Skeletal muscle cell (primary cell): Measurements from ENCODE around the gene GLT6D1.
"Not testable (repeated sequence)": the region's sequence is repeated elsewhere in the genome, so short reads cannot be mapped to it uniquely, and the experiment has no call there.

Experiments
- DNase-seq: peaks from one replicate; pipeline ENCODE4 v3.0.0-alpha.2; 2010; ENCODE audit warnings: low read depth
- H3K4me3 ChIP-seq: 2 replicates; pipeline ENCODE4 v1.5.1; 2011; ENCODE audit warnings: low read depth, mild to moderate bottlenecking, control low read depth, low read length, moderate library complexity

The GLT6D1 gene

DNA sequence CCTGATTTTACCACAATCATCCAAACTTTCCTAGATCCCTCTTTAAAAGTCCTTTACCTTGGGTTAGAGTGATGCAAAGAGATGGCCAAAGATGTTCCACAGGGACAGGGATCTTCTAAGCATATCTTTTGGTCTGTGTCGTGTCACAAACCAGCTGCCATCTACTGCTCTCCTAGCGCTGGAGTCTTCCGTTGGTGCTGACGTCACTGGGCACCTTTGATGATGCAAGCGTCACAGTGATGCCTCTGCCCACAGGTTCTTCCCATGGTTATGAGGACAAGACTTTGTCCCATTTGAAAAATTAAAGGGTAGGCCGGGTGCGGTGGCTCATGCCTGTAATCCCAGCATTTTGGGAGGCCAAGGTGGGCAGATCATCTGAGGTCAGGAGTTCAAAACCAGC, 1.7 kb upstream of the GLT6D1 start:
- DNase-seq: no peak
- no peak overlapping the region for H3K4me3 ChIP-seq

DNA sequence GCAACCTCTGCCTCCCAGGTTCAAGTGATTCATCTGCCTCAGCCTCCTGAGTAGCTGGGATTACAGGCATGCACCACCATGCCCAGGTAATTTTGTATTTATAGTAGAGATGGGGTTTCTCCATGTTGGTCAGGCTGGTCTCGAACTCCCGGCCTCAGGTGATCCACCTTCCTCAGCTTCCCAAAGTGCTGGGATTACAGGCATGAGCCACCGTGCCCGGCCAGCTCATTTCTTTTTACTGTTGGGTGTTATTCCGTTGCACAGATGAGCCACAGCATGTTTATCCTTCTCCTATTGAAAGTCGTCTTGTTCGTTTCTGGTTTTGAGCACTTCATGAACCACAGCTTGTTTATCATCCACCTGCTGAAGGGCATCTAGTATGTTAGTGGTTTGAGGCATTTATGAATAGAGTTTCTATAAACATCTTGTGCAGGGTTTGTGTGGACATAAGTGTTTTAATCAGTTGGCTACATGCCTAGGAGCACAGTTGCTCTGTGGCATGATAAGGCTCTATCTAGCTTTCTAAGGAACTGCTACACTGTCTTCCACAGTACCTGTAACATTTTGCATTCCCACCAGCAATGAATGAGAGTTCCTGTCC, 2.3 kb downstream of the GLT6D1 start:
- not testable (repeated sequence) for DNase-seq

DNA sequence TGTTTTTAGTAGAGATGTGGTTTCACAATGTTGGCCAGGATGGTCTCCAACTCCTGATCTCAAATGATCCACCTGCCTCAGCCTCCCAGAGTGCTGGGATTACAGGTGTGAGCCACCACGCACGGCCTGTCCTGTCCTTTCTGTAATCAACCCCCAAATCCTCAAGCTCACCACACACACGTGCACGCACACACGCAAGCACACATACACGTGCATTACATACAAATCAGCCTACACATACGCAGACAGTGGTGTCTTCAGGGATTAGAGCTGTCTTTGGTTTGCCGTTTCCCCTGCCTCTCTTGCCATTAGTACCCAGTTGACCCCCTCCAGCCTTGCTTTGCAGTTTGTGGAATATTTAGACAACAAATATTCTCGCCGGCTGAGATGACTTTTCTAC, 6.5 kb downstream of the GLT6D1 start:
- H3K4me3 ChIP-seq: no peak overlapping the region
- no peak for DNase-seq

More for the DNA sequence above, 2.3 kb downstream of the GLT6D1 start:
- H3K4me3 ChIP-seq: not testable (repeated sequence)

DNA sequence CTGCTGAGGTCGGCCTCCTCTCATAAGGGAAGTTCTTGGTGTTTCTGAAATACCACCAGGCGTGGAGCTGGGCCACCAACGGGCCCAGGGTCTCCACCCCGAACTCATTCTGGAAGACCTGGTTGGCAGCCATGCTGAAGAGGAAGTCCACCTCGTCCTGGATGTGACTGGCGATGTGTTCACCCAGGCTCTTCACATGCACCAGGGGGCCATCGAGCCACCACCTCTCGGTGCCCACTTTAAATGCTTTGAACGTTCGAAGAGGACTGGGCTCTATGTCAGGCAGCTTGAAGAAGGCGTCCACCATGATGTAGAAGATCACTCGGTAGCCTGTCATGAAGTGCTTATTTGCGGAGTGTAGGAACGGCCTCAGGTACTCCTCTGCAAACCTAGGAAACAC, 15.1 kb downstream of the GLT6D1 start:
- no peak overlapping the region for H3K4me3 ChIP-seq
- DNase-seq: no peak

DNA sequence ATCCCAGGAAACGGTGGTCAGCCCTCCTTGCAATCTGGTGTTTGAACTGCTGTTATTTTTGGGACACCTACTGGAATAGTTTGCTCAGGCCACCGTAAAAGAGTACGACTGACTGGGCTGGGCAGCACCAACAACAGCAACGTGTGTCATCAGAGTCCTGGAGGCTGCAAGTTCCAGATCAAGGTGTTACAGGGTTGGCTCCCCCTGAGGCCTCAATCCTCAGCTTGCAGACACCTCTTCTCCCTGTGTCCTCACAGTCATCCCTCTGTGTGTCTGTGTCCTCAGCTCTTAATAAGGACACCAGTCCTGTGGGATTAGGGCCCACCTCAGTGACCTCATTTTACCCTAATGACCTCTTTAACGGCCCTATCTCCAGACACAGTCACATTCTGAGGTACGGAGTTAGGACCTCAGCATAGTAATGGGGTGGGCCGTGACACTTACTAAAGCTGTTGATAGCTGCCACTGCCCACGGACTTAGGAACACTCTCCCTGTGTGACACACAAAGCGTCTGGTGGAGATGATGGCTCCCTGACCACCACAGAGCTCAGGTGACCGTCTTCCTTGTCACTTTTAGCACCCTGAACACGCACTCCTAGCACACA, 16.8 kb downstream of the GLT6D1 start:
- no peak overlapping the region for H3K4me3 ChIP-seq
- no peak for DNase-seq

DNA sequence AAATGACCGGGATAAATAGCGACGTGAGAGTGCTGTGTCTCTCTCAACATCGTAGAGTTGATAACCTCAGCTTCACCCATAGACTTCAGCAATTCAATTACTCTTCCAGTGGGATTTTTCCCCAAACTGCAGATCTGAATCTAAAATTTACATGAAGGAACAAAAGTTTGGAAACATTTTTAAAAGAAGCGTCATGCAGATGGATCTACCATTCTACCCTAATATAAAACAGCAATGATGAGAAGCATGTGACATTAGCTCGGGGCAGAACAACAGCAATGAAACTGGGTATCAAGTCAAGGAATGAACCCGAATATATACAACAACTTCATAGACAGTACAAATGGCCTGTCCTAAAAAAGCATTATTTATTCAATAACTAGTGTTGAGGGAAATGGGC, 18.8 kb downstream of the GLT6D1 start:
- no peak for DNase-seq
- no peak overlapping the region for H3K4me3 ChIP-seq

DNA sequence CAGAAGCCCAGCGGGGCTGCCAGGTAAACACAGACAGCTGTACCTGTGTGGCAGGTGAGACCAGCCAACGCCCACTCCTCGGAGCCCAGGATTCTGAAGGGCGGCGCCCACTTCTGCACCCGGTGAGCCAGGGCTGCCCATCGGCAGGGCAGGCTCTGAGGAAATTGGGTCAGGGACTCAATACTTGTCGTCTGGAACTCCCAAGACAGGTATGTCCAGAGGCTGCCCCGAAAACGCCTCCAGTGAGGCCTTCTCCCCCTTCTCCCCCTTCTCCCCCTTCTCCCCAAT, 19.8 kb downstream of the GLT6D1 start:
- H3K4me3 ChIP-seq: no peak overlapping the region
- DNase-seq: no peak

DNA sequence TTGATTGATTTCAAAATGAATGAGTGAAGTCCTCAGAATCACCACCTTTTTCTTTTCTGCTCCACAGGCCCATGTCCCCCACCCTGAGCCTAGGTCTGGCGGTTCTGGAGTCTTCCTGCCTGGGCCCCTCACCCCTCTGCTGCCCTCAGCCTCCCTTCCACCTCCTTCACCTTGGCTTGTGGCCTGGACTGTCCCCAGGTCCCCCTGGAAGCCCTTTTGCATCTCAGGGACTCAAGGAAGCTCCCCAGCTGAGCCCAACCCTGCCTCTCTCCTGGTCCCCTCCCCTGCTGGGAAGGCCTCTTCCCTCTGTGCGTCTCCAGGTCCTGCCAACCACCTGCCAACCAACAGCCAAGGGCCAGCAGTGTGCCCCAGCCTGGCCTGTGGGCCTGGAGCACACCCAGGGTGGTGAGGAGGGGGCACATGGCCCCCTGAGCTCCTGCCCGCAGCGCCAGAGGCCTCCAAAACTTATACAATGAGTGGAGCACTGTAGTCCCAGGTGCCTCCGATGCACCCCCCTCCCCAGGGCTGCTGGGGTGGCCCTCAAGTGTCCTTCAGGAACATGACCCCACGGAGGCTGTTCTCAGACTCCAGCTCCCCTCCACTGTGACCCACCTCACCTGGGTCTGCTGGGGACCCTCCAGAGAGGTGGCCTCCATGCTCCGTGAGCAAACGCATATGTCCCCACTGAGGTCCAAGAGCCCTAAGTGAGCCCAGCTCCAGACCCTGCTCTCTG, 20.3 kb downstream of the GLT6D1 start:
- no peak for DNase-seq
- H3K4me3 ChIP-seq: no peak overlapping the region

DNA sequence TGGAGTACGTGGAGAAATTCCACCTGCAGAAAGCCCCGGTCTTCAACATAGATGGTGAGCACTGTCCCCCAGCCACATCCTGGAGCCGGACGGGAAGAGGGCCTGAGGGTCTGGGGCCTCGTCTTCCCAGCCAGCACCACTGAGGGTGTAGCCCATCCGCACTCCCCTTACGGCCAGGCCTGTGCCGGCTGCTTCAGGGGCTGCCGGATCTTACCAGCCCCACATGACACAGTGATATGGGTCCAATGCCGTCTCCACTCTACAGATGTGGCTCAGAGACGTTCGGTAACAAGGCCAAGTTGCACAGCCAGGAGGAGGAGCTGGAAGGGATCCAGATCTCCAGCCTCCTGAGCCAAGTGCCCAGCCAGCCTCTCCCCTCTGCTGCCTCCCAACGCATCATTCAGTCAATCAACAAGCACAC, 21.3 kb downstream of the GLT6D1 start:
- DNase-seq: no peak
- H3K4me3 ChIP-seq: no peak overlapping the region

DNA sequence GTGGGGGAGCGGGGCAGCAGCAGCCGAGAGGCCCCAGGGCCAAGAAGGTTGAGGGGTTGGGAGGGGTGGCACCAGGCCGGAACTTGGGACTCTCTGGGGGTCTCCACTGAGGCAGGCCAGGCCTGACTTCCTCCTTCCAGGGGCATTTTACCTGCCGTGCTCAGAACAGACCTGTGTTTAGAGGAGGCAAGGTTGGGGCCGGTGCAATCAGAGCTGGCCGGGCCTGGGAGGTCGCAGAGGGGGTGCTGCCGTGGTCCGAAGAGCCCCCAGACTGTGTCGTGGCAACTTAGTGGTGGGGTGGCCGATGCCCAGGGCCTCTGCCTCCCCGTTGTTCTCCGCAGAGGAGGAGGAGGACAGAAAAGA, 21.8 kb downstream of the GLT6D1 start:
- DNase-seq: no peak
- no peak overlapping the region for H3K4me3 ChIP-seq

DNA sequence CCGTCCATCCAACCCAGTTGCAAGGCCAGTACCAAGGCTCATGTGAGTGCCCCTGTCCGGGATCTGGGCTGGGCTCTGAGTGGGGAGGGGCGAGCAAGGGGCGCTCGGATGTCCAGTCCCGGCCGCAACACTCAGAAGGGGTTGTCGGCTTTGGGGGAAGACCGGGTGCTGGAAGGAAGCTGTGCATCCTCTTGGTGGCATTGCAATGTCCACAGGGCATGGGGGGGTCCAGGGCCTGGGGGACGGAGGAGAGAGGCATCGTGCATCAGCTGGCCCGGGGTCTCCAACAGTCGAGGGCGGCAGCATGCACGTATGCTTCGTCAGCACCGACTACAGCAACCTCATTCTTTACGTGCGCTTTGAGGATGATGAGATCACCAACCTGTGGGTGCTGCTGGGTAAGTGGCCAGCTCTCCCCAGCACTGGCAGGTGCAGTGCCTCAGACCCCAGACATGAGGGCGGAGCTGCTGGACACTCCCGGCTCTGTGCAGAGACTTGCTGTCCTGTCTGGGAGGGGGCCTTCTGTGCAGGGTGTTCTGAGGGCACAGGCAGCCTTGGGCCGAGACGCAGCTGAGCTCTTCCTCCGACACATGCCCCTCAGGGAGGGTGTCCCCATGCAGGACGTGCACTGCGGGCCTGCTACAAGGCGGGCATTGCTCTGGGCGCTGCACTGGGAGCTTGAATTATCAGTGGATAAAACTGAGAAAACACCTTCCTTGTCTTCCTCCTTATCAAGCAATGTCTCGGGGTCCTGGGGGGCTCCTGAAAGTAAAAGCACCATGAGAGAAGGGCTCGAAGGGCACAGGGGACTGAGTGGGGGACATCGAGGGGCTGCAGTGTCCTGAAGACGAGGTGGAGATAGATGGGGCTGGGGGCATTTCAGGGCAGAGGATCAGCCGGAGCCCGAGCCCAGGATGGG, 22.5 kb downstream of the GLT6D1 start:
- no peak overlapping the region for H3K4me3 ChIP-seq
- no peak for DNase-seq

DNA sequence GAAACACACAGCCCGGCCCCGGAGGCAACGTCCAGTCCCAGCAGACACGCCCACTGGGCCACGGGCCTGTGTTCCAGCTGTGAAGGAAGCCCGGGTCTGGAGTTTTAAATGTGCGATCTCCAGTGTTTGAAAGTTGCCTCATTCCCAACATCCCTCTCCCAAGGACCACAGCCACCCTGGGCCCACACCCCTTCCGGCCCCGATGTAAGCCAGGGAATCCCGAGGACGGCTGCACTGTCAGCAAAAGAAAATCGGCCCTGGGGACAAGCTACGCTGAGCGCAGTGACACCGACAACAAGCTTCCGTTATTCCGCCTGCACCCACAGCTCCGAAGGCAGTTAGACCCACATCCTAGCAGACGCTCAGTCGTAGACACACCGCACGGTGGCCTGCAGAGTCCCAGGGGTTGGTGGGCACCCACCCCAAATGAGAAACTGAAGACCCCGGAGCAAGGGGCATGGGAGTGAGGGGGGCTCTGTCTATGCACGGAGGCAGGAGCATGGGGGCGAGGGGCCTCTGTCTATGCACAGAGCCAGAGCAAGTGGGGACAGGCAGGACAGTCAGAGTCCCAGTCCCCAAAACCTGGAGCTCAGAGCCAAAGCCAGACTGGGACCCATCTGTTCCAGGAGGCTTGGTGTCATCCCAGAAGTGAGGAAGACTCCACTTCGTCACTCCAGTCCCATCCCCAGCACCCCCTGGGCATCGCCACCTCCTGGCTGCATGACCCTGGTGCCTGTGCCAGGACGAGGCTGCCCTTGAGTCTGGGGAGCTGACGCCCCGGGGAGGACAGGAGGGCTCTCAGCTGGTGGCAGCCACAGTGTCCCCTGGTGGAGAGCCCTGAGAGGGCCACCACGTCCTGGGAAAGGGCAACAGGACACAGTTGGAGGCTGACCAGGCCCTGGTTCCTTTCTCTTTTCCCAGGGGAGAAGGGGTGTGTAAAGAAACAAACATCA, 23.4 kb downstream of the GLT6D1 start:
- no peak for DNase-seq
- no peak overlapping the region for H3K4me3 ChIP-seq

DNA sequence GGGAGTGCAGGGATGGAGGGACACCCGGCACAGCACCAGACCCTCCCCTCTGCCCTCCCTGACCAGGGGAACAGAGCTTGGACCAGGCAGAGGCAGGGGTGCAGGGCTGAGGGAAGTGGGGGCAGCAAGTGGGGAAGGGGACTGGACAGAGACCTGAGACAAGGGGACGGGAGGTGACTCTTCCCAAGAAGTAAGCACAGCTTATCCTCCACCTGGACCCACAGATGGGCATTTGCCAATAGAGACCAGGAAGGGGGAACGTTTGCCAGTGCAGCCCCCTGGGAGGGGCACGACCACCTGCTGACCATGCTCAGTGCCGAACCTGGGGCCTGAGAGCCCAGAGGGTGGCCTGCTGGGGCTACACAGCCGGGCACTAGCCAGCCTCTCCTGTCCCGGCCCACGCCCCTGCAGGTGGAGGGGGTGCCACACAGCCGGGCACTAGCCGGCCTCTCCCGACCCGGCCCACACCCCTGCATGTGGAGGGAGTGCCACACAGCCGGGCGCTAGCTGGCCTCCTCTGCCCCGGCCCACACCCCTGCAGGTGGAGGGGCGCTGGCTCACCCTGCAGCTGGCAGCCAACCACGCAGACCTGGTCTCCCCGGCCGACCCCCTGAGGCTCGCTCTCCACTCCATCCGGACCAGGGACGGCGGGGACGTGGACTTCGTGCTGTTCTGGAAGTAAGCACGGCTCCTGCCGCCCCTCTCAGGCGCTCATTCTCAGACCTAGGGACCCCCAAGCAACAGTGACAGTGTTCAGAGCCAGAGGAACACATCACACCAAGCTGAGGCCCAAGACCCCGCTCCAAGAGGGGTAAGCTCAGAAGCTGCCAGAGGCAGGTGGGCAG, 24.3 kb downstream of the GLT6D1 start:
- no peak overlapping the region for H3K4me3 ChIP-seq
- DNase-seq: no peak

DNA sequence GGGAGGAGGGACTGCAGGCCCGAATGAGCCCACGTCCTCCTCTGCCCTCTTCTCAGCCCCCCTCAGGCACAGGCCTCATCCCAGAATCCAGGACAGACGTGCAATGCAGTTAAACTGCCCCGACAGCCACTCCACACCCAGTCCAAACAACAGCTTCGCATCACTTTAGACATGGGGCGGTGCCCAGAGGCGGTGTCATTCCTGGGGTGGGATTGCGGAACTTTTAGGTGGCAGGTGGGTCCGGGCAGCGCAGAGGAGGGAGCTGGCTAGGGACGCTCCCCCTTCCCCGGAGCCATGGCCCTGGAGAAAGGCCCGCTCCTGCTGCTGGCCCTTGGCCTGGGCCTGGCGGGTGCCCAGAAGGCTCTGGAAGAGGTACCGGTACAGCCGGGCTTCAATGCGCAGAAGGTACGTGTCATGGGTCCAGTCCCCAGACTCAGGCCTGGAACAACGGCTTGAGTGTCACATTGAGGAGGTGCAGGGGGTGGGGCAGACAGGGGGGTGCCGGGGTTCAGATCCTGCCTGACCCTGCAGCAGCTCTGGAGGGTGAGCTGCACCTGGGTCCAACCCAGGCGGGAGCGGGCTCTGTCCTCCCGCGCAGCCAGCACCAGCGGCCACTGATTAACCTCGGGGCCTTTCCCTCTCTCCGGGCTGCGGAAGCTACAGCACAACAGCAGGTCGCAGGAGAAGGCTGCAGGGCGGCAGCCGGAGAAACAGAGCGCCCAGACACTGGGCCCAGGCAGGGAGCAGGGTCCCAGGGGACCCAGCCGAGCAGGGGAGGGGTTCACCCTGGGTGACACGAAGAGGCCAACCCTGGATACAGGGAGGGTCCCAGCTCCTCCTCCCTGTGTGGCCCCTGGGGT, 25.2 kb downstream of the GLT6D1 start:
- H3K4me3 ChIP-seq: no peak overlapping the region
- no peak for DNase-seq

DNA sequence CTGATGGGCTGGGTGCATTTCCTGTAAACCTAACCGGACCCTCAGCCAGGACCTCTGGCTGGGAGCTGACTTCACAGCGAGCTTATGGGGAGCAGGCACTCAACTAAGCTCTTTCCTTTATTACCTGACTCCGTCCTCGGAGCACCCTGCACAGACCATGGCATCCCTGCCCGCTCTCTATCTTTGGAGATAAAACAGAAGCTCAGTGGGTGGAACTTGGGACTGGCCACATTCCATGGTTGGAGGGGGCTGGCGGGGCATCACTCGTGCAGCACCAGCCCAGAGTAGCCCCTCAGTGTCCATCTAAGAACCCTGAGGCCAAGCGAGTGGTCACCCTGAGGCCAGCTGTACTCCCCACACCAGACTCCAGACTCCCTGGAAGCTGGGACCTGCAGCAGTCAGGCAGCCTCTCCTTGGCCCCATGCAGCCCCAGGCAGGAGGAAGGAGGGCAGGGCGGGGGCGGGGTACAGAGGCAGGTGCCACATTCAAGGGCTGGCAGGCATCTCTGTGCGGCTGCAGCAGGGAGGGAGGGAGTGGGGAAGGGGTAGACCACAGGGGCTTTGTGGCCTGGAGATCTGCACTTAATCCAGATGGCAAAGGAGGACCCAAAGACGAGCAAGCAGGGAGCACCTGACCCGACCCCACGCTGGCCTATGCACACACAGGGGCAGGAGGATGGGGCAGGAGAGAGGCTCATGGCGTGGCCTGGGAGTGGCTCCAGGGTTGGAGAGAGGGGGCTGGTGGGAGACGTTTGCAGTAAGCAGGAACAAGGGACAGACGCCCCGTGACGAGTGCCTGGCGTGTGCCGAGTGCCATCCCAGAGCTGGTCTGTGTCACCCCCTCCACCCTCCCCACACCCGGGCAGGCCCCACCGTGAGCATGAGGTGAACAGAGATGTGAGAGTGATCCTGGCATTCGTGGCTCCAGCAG, 26.1 kb downstream of the GLT6D1 start:
- H3K4me3 ChIP-seq: no peak overlapping the region

DNA sequence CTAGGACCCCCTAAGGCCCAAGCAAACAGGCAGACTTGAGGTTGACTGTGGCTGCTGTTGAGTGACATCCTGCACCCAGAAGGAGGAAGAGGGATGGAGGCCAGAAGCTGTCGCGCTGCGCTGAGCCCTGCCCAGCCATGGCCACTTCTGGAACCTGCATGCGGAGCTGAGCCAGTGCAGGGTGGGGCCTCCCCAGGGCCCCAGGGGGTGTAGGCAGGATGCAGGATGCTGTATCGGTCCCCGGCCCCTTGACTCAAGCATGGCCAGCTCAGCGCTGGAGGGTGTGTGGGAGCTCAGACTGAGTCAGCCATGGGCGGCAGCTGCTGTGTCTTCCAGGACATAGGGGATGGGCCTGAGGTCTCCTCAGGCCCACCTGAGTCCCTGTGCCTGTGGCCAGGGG, 26.9 kb downstream of the GLT6D1 start:
- no peak for DNase-seq
- no peak overlapping the region for H3K4me3 ChIP-seq

More for the DNA sequence above, 26.1 kb downstream of the GLT6D1 start:
- DNase-seq: no peak

DNA sequence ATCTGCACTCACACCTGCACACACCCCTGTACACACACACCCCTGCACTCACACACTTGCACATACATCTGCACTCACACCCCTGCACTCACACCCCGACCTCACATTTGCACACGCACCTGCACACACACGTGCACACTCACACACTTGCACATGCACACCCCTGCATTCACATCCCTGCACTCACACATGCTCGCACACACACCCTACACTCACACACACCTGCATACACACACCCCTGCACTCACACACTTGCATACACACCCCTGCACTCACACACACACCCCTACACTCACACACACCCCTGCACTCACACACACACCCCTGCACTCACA, 27.5 kb downstream of the GLT6D1 start:
- H3K4me3 ChIP-seq: no peak overlapping the region
- no peak for DNase-seq
